H1 (cell line): ENCODE data around the gene SLC6A3. TPM values are rescaled to one million over a fixed set of nuclear protein-coding genes. Genes with fewer than 3 reads are reported as not detected.

ENCODE experiments used
- CTCF ChIA-PET: fragments of 300-600 bp; sonication (Branson Sonifier 250); formaldehyde crosslinking; loops from one replicate; lab custom pipeline; 2021; ENCODE audit not compliant: partially characterized antibody; lab: Charles Lee
- POLR2A ChIA-PET: fragments of 300-600 bp; sonication (Branson Sonifier 250); formaldehyde crosslinking; loops from one replicate; lab custom pipeline; 2021; ENCODE audit warnings: inconsistent platforms; ENCODE audit not compliant: partially characterized antibody; lab: Charles Lee
- DNase-seq, 2 experiments: peaks; one replicate each; pipeline versions ENCODE4 v3.0.0 to v3.0.0-alpha.2; 2010 to 2022; ENCODE audit warnings: low spot score in 2 of 2, low read depth in 1 of 2, mixed read lengths in 1 of 2
- FAIRE-seq: peaks from 2 replicates; lab custom pipeline; 2011; peaks lifted over from hg19 to GRCh38; lab: Jason Lieb, UNC
- H2AFZ ChIP-seq: 2 replicates; pipeline ENCODE4 v1.8.1; 2012; ENCODE audit warnings: low read length, inconsistent platforms
- H2AK5ac ChIP-seq: 2 replicates; pipeline ENCODE4 v1.6.1; 2013; ENCODE audit warnings: low read depth, low read length
- H2BK120ac ChIP-seq: replicated peaks from 2 replicates; pipeline ENCODE3; 2013; ENCODE audit warnings: low read depth, low read length, inconsistent platforms
- H2BK12ac ChIP-seq: 2 replicates; pipeline ENCODE4 v1.6.1; 2013; ENCODE audit warnings: low read depth, low read length
- H2BK15ac ChIP-seq: 2 replicates; pipeline ENCODE4 v1.6.1; 2013; ENCODE audit warnings: low read length
- H2BK20ac ChIP-seq: 2 replicates; pipeline ENCODE4 v1.6.1; 2013; ENCODE audit warnings: low read length
- H2BK5ac ChIP-seq: 2 replicates; pipeline ENCODE4 v1.6.1; 2013; ENCODE audit warnings: low read depth, low read length
- H3K14ac ChIP-seq: 2 replicates; pipeline ENCODE4 v1.6.1; 2013; ENCODE audit warnings: inconsistent platforms; ENCODE audit not compliant: insufficient read length
- H3K18ac ChIP-seq: 2 replicates; pipeline ENCODE4 v1.6.1; 2013; ENCODE audit warnings: low read length; ENCODE audit errors: extremely low read depth
- H3K23ac ChIP-seq: 2 replicates; pipeline ENCODE4 v1.6.1; 2013; ENCODE audit warnings: inconsistent platforms; ENCODE audit not compliant: insufficient read length
- H3K23me2 ChIP-seq: 2 replicates; pipeline ENCODE4 v1.6.1; 2013; ENCODE audit warnings: low read depth, low read length
- H3K27ac ChIP-seq: 2 replicates; pipeline ENCODE4 v1.6.1; 2011; ENCODE audit warnings: low read depth, low read length, inconsistent platforms
- H3K27me3 ChIP-seq, 4 experiments: replicated peaks in 1 of 4; 1 replicate in 1 of 4; 2 replicates in 3 of 4; pipeline versions ENCODE4 v1.6.1 to v1.8.1; 2011 to 2013; ENCODE audit warnings: low read length in 3 of 4, mild to moderate bottlenecking in 3 of 4, inconsistent platforms in 2 of 4, mixed read lengths in 2 of 4, moderate library complexity in 1 of 4; ENCODE audit not compliant: control insufficient read depth in 3 of 4, insufficient read depth in 3 of 4; ENCODE audit errors: extremely low read depth in 1 of 4
- H3K36me3 ChIP-seq, 4 experiments: 2 replicates each; pipeline versions ENCODE4 v1.6.1 to v1.8.1; 2011 to 2013; ENCODE audit warnings: mild to moderate bottlenecking in 4 of 4, low read length in 3 of 4, moderate library complexity in 2 of 4, control low read depth in 1 of 4, inconsistent platforms in 1 of 4; ENCODE audit not compliant: insufficient read depth in 4 of 4, control insufficient read depth in 2 of 4
- H3K4ac ChIP-seq: replicated peaks from 2 replicates; pipeline ENCODE3; 2013; ENCODE audit warnings: low read length, low read depth, mixed read lengths, inconsistent platforms; ENCODE audit not compliant: insufficient read length
- H3K4me1 ChIP-seq, 4 experiments: replicated peaks in 1 of 4; 1 replicate in 1 of 4; 2 replicates in 3 of 4; pipeline versions ENCODE4 v1.6.1 to v1.8.1; 2011 to 2013; ENCODE audit warnings: low read length in 3 of 4, inconsistent platforms in 2 of 4, mixed read lengths in 1 of 4; ENCODE audit not compliant: insufficient read depth in 4 of 4, control insufficient read depth in 3 of 4
- H3K4me2 ChIP-seq, 2 experiments: 2 replicates each; pipeline versions ENCODE4 v1.6.1 to v1.8.1; 2011 to 2013; ENCODE audit warnings: low read depth in 2 of 2, low read length in 2 of 2, control low read depth in 1 of 2, inconsistent platforms in 1 of 2, mild to moderate bottlenecking in 1 of 2; ENCODE audit not compliant: insufficient read depth in 1 of 2
- H3K4me3 ChIP-seq, 4 experiments: fragments of 200-600, 300-600 bp in 1 of 4; sonication (generic), shearing (Covaris generic), sonication (Bioruptor Twin) in 1 of 4; 2 replicates each; pipeline versions ENCODE4 v1.5.1 to v1.8.1; 2011 to 2016; ENCODE audit warnings: low read length in 4 of 4, low read depth in 3 of 4, control low read depth in 2 of 4, inconsistent platforms in 2 of 4, mild to moderate bottlenecking in 2 of 4, mixed read lengths in 1 of 4, moderate library complexity in 1 of 4; ENCODE audit not compliant: insufficient read depth in 2 of 4; ENCODE audit errors: extremely low read depth in 1 of 4
- H3K56ac ChIP-seq: replicated peaks from 2 replicates; pipeline ENCODE3; 2013; ENCODE audit warnings: low read depth, mild to moderate bottlenecking, mixed read lengths, low read length, inconsistent platforms; ENCODE audit not compliant: insufficient read length
- H3K79me1 ChIP-seq: 2 replicates; pipeline ENCODE4 v1.6.1; 2013; ENCODE audit warnings: low read depth, low read length, control low read depth
- H3K79me2 ChIP-seq, 2 experiments: 2 replicates each; pipeline versions ENCODE4 v1.6.1 to v1.8.1; 2012 to 2013; ENCODE audit warnings: low read length in 2 of 2, mild to moderate bottlenecking in 2 of 2, inconsistent platforms in 1 of 2; ENCODE audit not compliant: insufficient read depth in 2 of 2, control insufficient read depth in 1 of 2
- H3K9ac ChIP-seq, 4 experiments: replicated peaks in 1 of 4; 1 replicate in 1 of 4; 2 replicates in 3 of 4; pipeline versions ENCODE4 v1.6.1 to v1.8.1; 2011 to 2013; ENCODE audit warnings: low read depth in 3 of 4, low read length in 3 of 4, control low read depth in 2 of 4, mild to moderate bottlenecking in 2 of 4, moderate library complexity in 2 of 4, inconsistent platforms in 1 of 4; ENCODE audit errors: extremely low read depth in 1 of 4
- H3K9me3 ChIP-seq, 2 experiments: 2 replicates each; pipeline versions ENCODE4 v1.6.1 to v1.8.1; 2012 to 2013; ENCODE audit warnings: mild to moderate bottlenecking in 2 of 2, moderate library complexity in 2 of 2, control low read depth in 1 of 2, inconsistent platforms in 1 of 2, low read depth in 1 of 2, low read length in 1 of 2, mixed read lengths in 1 of 2; ENCODE audit not compliant: insufficient read depth in 2 of 2
- H4K20me1 ChIP-seq, 2 experiments: replicated peaks in 1 of 2; 2 replicates each; pipeline versions ENCODE3 to v1.8.1; 2011 to 2013; ENCODE audit warnings: inconsistent platforms in 2 of 2, low read length in 2 of 2, mild to moderate bottlenecking in 1 of 2; ENCODE audit not compliant: insufficient read depth in 2 of 2, control insufficient read depth in 1 of 2
- H4K5ac ChIP-seq: 2 replicates; pipeline ENCODE4 v1.6.1; 2013; ENCODE audit warnings: low read length, low read depth, mixed read lengths, inconsistent platforms; ENCODE audit not compliant: insufficient read length
- H4K8ac ChIP-seq: 2 replicates; pipeline ENCODE4 v1.8.0; 2013; ENCODE audit warnings: mild to moderate bottlenecking, moderate library complexity, low read length, inconsistent platforms; ENCODE audit not compliant: insufficient read depth; ENCODE audit errors: extremely low read depth
- H4K91ac ChIP-seq: replicated peaks from 2 replicates; pipeline ENCODE3; 2013; ENCODE audit warnings: low read length, mixed read lengths, inconsistent platforms; ENCODE audit not compliant: insufficient read length
- ASH2L ChIP-seq: fragments of 200-600, 300-600 bp; sonication (generic); IDR thresholded peaks from one replicate; pipeline ENCODE4 v1.7.1; 2017; ENCODE audit warnings: low read length
- BCL11A ChIP-seq, 2 experiments: IDR thresholded peaks; one replicate each; pipeline ENCODE4 v1.6.1; 2011; ENCODE audit warnings: low read depth in 2 of 2, low read length in 2 of 2, mild to moderate bottlenecking in 2 of 2
- CREB1 ChIP-seq: IDR thresholded peaks from 2 replicates; pipeline ENCODE4 v1.6.1; 2012; ENCODE audit warnings: inconsistent platforms
- EP300 ChIP-seq, 2 experiments: IDR thresholded peaks; 1 replicate in 1 of 2; 2 replicates in 1 of 2; pipeline ENCODE4 v1.6.1; 2011 to 2012; ENCODE audit warnings: low read depth in 2 of 2, low read length in 2 of 2, mild to moderate bottlenecking in 2 of 2, borderline replicate concordance in 1 of 2, inconsistent platforms in 1 of 2, moderate library complexity in 1 of 2
- JUND ChIP-seq: IDR thresholded peaks from 2 replicates; pipeline ENCODE4 v1.6.1; 2011; ENCODE audit warnings: mild to moderate bottlenecking, improper control_type of control experiment, low read length
- PHF8 ChIP-seq: fragments of 200-600 bp; sonication (generic); conservative IDR thresholded peaks from 2 replicates; pipeline ENCODE4 v1.7.1; 2012; ENCODE audit warnings: low read depth, mild to moderate bottlenecking, inconsistent platforms, low read length, moderate library complexity
- SP2 ChIP-seq: IDR thresholded peaks from 2 replicates; pipeline ENCODE4 v1.6.1; 2012; ENCODE audit warnings: mild to moderate bottlenecking, low read length, inconsistent platforms
- TAF1 ChIP-seq: IDR thresholded peaks from 2 replicates; pipeline ENCODE4 v1.6.1; 2011; ENCODE audit warnings: mild to moderate bottlenecking, low read depth, low read length
- TAF7 ChIP-seq: optimal IDR thresholded peaks from 2 replicates; pipeline ENCODE3; 2011; ENCODE audit warnings: low read depth, mild to moderate bottlenecking, inconsistent platforms, low read length, moderate library complexity, borderline replicate concordance
- TBP ChIP-seq: IDR thresholded peaks from 2 replicates; pipeline ENCODE4 v1.6.1; 2011; ENCODE audit warnings: low read depth, low read length, improper control_type of control experiment
- TEAD4 ChIP-seq: IDR thresholded peaks from 2 replicates; pipeline ENCODE4 v1.6.1; 2012; ENCODE audit warnings: low read depth, low read length, inconsistent platforms, mixed read lengths
- USF2 ChIP-seq: IDR thresholded peaks from 2 replicates; pipeline ENCODE4 v1.6.1; 2011; ENCODE audit warnings: low read length, improper control_type of control experiment
- YY1 ChIP-seq: IDR thresholded peaks from 2 replicates; pipeline ENCODE4 v1.6.1; 2011; ENCODE audit warnings: low read depth, mild to moderate bottlenecking, low read length
- WGBS, 2 experiments: shearing (Covaris generic) in 1 of 2; methylation state at CpG; one replicate each; pipeline versions ENCODE4 v1.1.6 to v1.1.7; 2013 to 2015; ENCODE audit warnings: low lambda C conversion rate in 2 of 2, mixed read lengths in 2 of 2, inconsistent platforms in 1 of 2, low coverage in 1 of 2, missing lambda C conversion rate in 1 of 2; ENCODE audit not compliant: insufficient replicate concordance in 2 of 2, insufficient coverage in 1 of 2, insufficient read length in 1 of 2; ENCODE audit errors: extremely low coverage in 1 of 2, missing lambda C conversion rate in 1 of 2; 5-methylcytosine and 5-hydroxymethylcytosine counted together
- polyA plus RNA-seq, 7 experiments: library from polyadenylated mRNA; depleted of rRNA in 3 of 7; stranded (reverse) in 5 of 7; unstranded in 2 of 7; fragments of >200 nt in 5 of 7; fragments of 200-250 nt in 2 of 7; gene quantifications; 1 replicate in 5 of 7; 2 replicates in 1 of 7; 4 replicates in 1 of 7; pipeline versions ENCODE4 v1.2.1 to v1.2.3, GENCODE V29; 2011 to 2013; ENCODE audit warnings: missing spikeins in 2 of 7, mixed read lengths in 2 of 7
- total RNA-seq: library from RNA; stranded (reverse); fragmentation: NEBNext Ultra II Directional; extraction: Animal tissue kit (Norgen Biotek cat#: 25700); gene quantifications from 2 replicates; pipeline ENCODE4 v1.2.1, GENCODE V29; 2021

SLC6A3 gene
- total and polyA plus RNA-seq, 2 of the 8 experiments (the other 6 are each of a cell fraction or from before 2014, with no cell fraction given) = 0.48 to 0.91 TPM

DNA sequence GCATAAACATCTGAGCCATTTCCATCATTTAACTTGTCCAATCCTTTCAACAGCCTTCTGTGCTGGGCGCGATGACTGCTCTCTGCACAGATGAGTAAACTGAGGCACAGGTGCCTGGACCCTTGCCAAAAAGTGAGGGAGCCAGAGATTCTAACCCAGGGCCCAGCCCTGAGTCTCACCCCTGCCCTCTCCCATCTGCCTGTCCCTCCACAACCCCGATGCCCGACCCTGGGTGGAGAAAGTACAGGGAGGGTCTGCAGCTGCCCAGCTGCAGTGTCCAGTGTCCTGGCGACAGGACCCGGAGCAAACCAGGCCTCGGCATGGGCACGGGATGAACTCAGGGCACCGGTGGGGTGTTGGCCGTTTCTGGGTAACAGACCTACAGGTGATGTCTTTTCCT lies 60.7 kb downstream of the SLC6A3 start:
- H2AFZ ChIP-seq = no peak overlapping the region
- peaks cover 2 to 4% of the 10 kb centered on the region in 2 experiments; a peak in 2 of 4 replicates for H3K9me3 ChIP-seq
- DNase-seq = no peak
- no peak overlapping the region for H3K4me2 ChIP-seq
- peaks cover 5 to 12% of the 10 kb centered on the region in 2 experiments for H4K20me1 ChIP-seq
- ChIA-PET POLR2A (interaction anchor here (1.8 kb wide), 1 partner anchor 9 kb away, joined by 7 read pairs; no protein-coding TSS in a partner anchor), CTCF (interaction anchor here (0.8 to 1.8 kb wide), 7 partner anchors 12 to 260 kb away, joined by 3 to 9 read pairs (median 5); no protein-coding TSS in a partner anchor)
- H3K23ac ChIP-seq = no peak overlapping the region
- H2BK5ac ChIP-seq = no peak overlapping the region
- no peaks in the 10 kb centered on the region for H3K79me1 ChIP-seq
- no peak overlapping the region for H3K27ac ChIP-seq
- no peak overlapping the region for H4K5ac ChIP-seq
- H2BK12ac ChIP-seq = no peak overlapping the region
- H3K14ac ChIP-seq = no peak overlapping the region
- no peak overlapping the region for H3K56ac ChIP-seq
- H2BK15ac ChIP-seq = no peak overlapping the region
- H3K23me2 ChIP-seq = peaks cover 19% of the 10 kb centered on the region; the same call in 1 of the 2 replicates
- H3K9ac ChIP-seq = no peak overlapping the region
- no peak overlapping the region for H2BK120ac ChIP-seq
- peaks cover 10 to 56% (median 47%) of the 10 kb centered on the region in 4 experiments for H3K27me3 ChIP-seq
- peaks cover 0 to 17% (median 10%) of the 10 kb centered on the region in 4 experiments; a peak in 6 of 7 replicates for H3K4me1 ChIP-seq
- H3K79me2 ChIP-seq = no peaks in the 10 kb centered on the region
- TF ChIP-seq YY1 (no peak), CREB1 (no peak), TAF1 (no peak), TBP (no peak), TAF7 (no peak), JUND (no peak), PHF8 (no peak), SP2 (no peak), TEAD4 (no peak), ASH2L (no peak), BCL11A (IDR thresholded peaks at IDR 0.05; ENCODE audit: low read depth in 2 of 2, low read length in 2 of 2) (no peak), EP300 (IDR thresholded peaks at IDR 0.05; ENCODE audit: borderline replicate concordance in 1 of 2, low read depth in 2 of 2, low read length in 2 of 2) (no peak), USF2 (no peak)
- TF ChIP-seq, all 59 proteins: peak for 0
- H2BK20ac ChIP-seq = no peak overlapping the region
- no peak overlapping the region for H4K8ac ChIP-seq
- no peak overlapping the region for H3K18ac ChIP-seq
- no peak overlapping the region for H4K91ac ChIP-seq
- 77% methylated on average over 10 of the region's 10 CpGs; no CpG with 5 or more reads in 1 of the 2 experiments for WGBS, 2 experiments
- H2AK5ac ChIP-seq = no peak overlapping the region
- no peaks in the 10 kb centered on the region for H3K36me3 ChIP-seq
- FAIRE-seq = no peak
- no peak overlapping the region for H3K4me3 ChIP-seq
- no peak overlapping the region for H3K4ac ChIP-seq
